Measurements from ENCODE around the gene HOXA6. TPM values are rescaled to one million over a fixed set of nuclear protein-coding genes. Genes with fewer than 3 reads are reported as not detected.

HOXA6 gene
- not detected in 2 replicates for total RNA-seq (ENCODE audit: low replicate concordance)

DNA sequence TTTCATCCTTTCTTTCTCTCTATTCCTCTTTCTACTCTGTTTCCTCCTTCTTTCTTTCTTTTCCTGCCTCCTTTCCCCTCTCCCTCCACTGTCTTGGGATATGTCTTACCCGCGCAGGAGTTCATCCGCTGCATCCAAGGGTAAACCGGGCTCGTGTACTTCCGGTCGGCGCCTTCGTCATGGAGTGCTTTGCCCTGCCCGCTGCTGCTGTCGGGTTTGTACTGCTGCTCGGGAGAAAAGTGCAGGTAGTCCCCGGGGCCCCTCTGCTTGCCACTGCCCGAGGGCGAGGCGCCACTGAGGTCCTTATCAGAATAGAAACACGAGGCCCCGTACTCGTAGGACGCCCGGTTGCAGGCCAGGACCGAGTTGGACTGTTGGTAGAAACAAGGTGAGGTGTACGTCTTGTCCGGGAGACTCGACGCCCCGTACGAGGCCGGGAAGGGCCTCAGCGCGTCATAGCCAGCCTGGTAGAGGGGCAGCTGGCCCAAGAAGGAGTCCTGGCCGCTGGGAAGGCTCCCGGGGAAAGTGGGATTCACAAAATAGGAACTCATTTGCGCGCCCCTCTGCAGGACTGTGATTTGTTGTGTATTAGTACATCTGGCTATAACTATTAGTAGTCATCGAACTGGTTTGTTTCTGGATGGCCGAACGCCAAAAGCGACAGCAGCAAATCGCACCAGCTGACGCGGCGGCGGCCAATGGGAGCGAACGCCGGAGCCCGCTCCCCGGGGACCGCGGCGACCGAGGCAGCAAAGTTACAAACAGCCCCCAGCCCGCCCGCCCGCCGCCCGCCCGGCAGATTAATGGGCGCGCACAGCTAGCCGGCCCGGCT, at the start of gene HOXA6:
Gene HOXA6, minus strand, starts transcription at position 576 of the 832 bp plus-strand sequence. Its CDS starts 25 bp downstream, at position 551.

DNA sequence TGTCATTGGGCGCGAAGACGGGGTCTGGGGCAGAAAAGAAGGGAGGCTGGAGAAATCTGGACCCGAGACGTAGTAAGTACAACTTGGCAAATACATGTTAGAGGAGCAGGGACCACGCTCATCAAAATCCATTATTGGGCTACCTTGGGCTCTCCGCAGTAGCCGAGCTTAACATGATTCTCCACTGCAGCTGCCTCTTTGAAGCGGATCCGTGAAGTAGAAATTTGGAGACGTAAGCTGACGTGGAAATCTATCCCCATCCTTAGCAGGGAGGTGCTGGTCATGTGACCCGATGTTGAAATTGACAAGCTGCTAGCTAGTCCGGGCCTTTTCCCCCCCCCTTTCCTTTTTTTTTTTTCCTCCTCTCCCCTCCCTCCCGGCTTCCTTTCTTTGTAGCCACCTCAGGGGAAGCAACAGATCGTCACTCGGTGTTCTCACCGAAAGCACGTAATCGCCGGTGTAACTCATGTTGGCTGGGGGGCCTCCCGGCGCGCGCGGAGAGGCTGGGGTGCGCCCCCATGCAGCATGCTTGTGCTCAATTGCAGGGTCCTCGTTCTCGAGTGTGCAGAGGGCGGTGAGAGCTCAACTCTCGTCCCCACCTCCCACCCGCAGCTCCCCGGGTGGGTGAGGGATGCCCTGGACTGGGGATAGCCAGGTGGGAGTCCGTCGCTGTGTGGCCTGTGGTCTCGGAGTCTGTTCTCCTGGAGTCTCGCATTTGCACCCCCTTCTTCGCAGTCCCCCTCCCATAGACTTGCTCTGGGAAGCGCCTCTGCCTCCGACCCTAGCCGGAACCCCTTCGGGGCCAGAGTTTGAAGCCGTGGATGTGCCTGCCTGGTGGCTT, 37.7 kb upstream of the HOXA6 start, which contains the start of gene HOXA11:
Gene HOXA11, minus strand, starts transcription at position 220 of the 841 bp plus-strand sequence. Its CDS starts 88 bp downstream, at position 132.

DNA sequence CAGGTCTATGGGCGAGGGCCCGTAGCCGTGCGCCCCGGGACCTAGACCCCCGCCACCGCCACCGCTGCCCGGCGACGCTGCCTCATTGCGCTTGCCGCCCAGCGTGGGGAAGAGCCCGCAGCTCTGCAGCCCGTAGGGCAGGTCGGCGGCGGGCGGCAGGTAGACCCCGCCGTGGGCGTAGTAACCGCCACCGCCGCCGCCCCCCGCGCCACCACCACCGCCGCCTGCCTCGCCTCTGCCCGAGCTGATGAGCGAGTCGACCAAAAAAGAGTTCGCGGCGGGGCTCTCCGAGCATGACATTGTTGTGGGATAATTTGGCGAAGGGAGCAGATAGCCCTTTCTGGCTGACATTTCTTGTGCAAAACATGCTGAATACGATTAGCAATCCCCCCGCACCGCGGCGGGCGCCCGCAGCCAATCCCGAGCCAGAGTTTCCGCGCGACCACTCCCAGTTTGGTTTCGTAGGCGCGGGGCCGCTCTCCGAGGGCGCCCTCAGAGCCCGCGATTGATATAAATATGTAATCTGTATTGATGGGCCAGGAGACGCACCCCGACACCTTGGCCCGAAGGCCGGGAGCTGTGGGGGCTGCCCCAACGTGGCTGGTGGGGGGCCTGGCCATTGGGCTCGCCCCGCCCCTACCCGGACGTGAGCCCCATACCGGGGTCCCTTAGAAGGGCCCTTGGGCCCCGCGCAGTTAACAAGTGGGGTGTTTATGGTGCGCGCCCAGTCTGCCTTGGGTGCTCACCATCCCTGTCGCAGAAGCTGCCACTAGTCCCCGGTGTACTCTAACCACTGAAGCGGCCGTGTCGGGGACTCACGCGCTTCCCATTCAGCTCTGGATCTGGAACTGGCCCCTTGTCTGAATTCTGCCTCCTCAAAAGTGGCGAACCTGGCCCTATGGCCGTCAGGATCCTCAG, 26.6 kb upstream of the HOXA6 start, which contains the start of gene HOXA10:
Gene HOXA10, minus strand, starts transcription at position 365 of the 918 bp plus-strand sequence. Its CDS starts 14 bp downstream, at position 351.

DNA sequence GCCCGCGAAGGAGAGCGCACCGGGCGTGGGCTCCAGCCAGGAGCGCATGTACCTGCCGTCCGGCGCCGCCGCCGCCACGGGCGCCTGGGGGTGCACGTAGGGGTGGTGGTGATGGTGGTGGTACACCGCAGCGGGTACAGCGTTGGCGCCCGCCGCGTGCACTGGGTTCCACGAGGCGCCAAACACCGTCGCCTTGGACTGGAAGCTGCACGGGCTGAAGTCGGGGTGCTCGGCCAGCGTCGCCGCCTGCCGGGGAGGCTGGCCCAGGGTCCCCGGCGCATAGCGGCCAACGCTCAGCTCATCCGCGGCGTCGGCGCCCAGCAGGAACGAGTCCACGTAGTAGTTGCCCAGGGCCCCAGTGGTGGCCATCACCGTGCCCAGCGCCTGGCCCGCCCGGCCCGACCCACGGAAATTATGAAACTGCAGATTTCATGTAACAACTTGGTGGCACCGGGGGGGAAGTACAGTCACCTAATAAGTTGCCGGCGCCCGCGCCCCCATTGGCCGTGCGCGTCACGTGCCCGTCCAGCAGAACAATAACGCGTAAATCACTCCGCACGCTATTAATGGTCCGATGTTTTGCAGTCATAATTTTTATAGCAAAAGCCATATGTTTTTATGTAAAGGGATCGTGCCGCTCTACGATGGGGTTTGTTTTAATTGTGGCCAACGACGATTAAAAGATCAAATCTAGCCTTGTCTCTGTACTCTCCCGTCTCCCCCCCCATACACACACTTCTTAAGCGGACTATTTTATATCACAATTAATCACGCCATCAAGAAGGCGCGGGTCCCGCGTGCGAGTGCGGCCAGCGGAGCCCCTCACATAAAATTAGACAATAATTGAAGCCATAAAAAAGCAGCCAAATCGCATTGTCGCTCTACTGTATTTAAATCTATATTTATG, 17.8 kb upstream of the HOXA6 start, which contains the start of gene HOXA9:
Gene HOXA9, minus strand, starts transcription at position 449 of the 907 bp plus-strand sequence. Its CDS starts 80 bp downstream, at position 369.

DNA sequence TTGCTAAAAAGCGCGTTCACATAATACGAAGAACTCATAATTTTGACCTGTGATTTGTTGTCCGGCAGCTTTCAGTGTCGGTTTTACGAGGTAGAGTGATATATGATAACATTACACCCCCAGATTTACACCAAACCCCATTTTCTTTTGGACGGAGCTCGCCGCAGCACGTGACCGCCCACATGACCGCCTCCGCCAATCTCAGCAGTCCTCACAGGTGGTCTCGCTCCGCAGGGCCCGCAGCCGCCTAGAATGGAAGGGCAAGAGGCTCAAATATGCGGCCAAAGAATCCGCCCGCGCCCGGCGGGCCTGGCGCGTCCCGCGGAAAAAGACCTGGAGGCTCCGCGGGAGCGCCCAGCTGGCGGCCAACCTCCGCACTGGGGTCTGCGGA, 8.9 kb upstream of the HOXA6 start, which contains the start of gene HOXA7:
Gene HOXA7, minus strand, starts transcription at position 168 of the 391 bp plus-strand sequence. Its CDS starts 130 bp downstream, at position 38.

DNA sequence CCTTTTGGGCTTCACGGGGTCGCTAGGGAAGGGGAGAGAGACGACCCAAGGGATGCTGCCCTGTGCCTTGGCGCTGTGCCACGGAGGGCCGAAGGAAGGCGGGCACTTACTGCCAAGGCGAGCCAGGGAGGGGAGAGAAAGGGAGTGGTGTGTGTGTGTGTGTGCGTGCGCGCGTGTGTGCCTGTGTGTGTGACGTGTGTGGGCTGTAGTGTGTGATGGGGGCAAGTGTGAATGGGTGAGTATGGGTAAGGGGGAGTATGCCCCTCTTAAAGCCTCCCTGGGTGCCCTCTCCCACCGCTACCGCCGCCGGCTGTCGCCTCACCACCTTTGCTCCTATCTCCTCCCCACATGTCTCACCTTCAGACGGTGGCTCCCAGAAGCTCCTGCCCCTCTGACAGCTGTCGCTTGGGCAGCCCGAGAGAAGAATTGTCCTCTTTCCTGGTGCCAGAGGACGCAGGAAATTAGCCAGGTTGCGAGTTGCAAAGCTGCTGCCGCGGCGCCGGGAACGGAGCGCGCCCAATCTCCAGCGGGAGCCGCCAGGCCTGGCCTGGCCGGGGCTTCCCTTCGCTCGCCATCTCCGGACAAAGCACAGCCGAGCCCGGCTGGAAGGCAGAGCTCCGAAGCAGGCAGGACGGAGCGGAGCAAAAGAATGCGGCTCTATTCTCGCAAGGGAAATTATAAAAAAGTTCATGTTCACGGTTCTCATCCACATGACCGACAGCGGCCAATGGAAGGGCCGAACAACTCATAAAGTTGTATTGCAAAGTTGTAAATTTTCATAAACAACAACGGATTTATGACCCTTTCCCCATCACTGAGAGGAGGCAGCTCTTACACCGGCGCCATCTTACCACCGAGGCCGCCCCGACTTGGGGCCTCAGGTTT, 4.6 kb upstream of the HOXA6 start, which contains the start of gene HOXA3:
Gene HOXA3, minus strand, starts transcription at position 653 of the 885 bp plus-strand sequence. CDS start 41,943 bp downstream, outside the sequence.

DNA sequence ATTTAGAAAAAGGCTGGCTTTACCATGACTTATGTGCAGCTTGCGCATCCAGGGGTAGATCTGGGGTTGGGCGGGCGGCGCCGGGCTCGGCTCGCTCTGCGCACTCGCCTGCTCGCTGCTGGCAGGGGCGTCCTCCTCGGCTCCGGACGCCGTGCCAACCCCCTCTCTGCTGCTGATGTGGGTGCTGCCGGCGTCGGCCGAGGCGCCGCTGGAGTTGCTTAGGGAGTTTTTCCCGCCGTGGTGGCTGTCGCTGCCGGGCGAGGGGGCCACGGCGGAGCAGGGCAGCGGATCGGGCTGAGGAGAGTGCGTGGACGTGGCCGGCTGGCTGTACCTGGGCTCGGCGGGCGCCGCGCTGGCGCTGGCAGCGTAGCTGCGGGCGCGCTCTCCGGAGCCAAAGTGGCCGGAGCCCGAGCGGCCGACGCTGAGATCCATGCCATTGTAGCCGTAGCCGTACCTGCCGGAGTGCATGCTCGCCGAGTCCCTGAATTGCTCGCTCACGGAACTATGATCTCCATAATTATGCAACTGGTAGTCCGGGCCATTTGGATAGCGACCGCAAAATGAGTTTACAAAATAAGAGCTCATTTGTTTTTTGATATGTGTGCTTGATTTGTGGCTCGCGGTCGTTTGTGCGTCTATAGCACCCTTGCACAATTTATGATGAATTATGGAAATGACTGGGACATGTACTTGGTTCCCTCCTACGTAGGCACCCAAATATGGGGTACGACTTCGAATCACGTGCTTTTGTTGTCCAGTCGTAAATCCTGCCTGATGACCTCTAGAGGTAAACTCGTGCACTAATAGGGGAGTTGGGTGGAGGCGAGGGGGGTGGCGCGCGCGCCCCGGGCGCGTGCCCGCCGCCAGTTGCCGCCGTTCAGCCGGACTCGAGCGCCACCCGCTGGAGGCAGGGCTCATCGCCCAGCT, 4.3 kb downstream of the HOXA6 start, which contains the start of gene HOXA5:
Gene HOXA5, minus strand, starts transcription at position 659 of the 927 bp plus-strand sequence. Its CDS starts 74 bp downstream, at position 585.

DNA sequence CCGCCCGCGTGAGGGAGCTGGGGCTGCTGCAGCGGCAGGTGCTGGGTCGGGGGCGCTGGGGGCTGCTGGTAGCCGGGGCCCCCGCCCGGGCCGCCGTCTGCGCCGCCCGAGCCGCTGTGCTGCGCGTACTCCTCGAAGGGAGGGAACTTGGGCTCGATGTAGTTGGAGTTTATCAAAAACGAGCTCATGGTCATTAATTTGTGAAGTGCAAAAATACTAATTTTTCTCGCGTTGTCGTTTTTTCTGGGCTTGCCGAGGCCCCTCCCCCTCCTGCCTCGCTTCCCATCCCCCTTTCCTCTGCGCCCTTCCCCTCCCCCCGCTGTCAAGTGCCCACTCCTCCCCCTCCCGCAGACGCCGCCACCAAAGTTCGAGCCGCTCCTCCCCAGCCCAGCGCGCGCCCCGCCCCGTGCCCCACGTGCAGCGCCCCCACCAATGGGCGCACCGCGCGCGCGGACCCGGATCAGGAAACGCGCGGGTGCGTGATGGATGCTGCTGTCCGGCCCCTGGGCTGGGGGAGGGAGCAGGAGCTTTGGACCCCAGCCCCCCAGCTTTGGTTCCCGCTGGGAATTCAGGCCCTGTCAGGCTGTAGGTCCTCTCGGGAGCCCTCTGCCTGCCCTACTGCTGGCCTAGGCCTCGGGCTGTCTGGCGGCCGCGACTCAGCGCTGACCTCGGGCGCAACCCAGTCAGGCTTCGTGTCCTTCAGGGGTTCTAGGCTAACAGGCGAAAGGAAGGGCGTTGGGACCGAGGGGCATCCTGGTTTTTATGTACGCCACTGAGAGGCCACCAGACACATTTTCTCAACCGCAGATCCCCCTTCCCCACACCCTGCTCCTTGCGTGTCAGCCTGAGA, 16.8 kb downstream of the HOXA6 start, which contains the start of gene HOXA4:
Gene HOXA4, minus strand, starts transcription at position 218 of the 850 bp plus-strand sequence. Its CDS starts 24 bp downstream, at position 194.

DNA sequence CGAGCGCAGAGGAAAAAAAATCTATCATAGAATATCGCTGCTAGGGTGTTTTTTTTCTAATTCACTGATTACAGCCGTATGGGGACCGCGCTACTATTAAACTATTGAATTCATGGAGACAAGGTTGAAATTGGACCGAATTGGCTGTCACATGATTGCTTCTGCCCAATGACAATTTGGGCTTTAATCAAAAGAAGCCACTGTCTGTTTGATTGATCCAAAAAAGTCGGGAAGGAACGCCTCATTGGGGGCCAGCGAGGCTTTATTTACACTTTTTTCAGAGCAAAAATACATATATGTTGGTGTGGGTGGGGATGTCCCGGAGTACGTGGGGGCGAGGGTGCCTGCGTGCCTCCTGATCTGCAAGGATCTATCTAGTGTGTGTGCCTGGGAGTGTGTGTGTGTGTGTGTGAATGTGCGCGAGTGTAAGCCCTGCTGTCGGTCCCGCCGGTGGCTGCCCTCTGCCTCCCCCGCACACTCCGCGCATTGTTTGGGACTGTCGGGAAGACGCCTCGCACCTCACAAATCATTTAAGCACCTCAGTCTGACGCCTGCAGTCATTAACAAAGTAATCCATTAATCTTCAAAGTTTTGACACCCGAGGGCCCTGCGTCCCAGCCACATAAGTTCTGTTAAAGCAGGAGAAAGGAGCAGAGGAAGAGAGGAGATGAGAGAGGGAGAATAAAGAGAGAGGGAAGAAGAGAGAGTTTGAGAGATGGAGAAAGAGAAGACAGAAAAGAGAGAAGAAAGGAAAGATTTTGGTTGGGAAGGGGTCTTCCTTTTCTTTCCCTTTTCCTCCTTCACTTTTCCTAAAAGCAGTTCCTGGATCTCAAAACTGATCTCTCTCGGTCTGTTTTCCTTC, 44.8 kb downstream of the HOXA6 start, which contains the start of gene HOXA2:
Gene HOXA2, minus strand, starts transcription at position 103 of the 862 bp plus-strand sequence. CDS start 183 bp downstream, outside the sequence.

DNA sequence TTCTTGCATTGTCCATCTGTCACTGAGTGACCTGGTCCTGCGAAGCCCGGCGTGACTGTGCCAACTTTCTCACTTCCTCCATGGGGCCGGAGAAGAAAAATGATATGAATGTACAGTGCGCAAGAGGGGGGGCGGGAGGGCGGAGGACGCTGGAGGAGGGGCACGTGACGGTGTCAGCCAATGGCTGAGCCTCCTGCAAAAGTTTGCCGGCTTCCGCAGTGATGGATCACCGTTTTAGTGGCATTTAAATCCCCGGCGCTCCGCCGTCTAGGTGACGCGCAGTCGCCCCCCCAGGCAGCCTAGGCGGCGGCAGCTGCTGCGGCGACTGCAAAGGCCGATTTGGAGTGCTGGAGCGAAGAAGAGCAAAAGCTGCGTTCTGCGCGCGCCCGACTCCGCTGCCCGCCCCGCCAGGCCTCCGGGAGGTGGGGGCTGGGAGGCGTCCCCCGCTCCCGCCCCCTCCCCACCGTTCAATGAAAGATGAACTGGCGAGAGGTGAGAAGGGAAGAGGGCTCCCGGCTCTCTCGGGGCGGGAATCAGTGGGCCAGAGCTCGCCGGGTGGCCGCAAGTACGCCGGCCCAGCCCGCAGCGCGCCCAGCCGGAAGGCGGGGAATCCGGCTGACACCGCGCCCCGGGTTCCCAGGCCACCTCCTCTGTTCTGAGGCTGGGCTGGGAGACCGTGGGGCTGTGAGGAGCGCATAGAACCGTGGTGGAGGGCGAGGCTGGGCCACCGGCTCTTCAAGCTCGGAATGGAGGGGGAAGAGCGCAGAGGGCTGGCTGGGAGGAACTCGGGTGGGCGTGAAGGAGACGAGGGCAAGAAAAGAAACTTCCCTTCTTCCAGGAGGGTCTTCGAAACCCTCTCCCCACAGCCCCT, 51.4 kb downstream of the HOXA6 start, which contains the start of gene HOXA1:
Gene HOXA1, minus strand, starts transcription at position 104 of the 871 bp plus-strand sequence. Its CDS starts 88 bp downstream, at position 16.

Measured in smooth muscle cell of the coronary artery (primary cell).